Ecto neural progenitor cell (in vitro differentiated cells): ENCODE measurements around the gene MACROD2.

Experiments
- DNase-seq: peaks from one replicate; pipeline ENCODE4 v3.0.0-alpha.2; 2018; ENCODE audit warnings: low spot score

MACROD2 gene

GRCh38 chr20:15862178-15862577 lies 1866.9 kb downstream of the MACROD2 start:
- no peak for DNase-seq

GRCh38 chr20:15863735-15864134 lies 1868.4 kb downstream of the MACROD2 start:
- no peak for DNase-seq

DNA sequence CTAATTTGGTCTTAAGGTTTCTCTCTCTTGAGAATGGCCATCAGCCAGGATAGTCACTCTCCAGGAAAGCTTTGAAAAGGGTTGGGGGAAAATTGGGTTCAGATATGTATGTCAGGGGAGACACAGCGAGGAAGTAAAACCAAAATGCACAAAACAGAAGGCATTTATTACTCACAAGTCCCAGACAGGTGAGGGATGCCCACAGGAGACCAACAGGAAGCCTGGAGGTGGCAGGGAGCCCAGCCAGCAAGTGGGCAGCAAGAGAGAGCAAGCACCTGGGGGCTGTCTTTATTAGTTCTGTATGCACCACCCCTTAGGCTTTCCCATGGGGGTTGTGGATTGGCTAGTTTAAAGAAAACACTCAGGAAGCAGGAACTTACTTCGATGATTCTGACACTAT lies 1870.2 kb downstream of the MACROD2 start:
- DNase-seq = no peak

GRCh38 chr20:15866916-15867730 lies 1871.8 kb downstream of the MACROD2 start:
- DNase-seq = no peak

GRCh38 chr20:15867899-15868298 lies 1872.6 kb downstream of the MACROD2 start:
- no peak for DNase-seq

GRCh38 chr20:15875446-15875845 lies 1880.1 kb downstream of the MACROD2 start:
- no peak for DNase-seq

DNA sequence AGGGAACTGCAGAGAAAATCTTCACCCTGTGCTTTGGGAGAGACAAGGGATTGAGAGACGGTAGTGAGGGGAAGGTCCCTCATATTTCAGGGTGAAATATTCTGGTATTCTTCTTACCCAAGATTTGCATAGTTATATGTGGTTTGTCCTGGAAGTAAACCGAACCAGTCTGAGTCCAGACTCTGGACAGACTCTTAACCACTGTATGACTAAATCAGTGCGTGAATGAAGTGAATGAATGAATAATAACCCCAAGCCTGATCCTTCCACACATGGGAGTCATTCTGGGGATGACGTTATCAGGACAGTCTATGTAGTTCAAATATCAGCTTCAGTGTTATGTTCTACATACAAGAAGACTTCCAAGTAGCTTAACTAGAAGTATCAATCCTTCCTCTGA lies 1887.2 kb downstream of the MACROD2 start:
- DNase-seq = no peak

DNA sequence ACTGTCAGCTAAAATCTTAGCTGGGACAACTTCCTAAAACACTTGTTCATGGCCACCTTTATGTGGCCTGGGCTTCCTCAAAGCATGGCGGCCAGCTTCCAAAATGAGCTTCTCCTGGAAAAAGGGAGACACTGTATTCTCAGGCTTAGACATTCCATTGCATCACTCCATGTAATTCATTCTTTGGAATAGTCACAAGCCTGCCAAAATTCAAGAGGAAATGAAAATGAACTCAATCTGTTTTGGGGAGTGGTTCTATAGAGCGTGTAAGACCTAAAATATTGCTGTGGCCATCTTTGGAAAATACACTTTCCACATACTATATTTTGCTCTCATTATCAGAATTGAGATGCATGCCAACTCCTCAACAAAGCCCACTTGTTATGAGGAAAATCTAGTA lies 1890.9 kb downstream of the MACROD2 start:
- no peak for DNase-seq

- DNase-seq = no peak
Measured at GRCh38 chr20:15887387-15887786, 1892.1 kb downstream of the MACROD2 start.

- no peak for DNase-seq
Measured at GRCh38 chr20:15889061-15889460, 1893.7 kb downstream of the MACROD2 start.

DNA sequence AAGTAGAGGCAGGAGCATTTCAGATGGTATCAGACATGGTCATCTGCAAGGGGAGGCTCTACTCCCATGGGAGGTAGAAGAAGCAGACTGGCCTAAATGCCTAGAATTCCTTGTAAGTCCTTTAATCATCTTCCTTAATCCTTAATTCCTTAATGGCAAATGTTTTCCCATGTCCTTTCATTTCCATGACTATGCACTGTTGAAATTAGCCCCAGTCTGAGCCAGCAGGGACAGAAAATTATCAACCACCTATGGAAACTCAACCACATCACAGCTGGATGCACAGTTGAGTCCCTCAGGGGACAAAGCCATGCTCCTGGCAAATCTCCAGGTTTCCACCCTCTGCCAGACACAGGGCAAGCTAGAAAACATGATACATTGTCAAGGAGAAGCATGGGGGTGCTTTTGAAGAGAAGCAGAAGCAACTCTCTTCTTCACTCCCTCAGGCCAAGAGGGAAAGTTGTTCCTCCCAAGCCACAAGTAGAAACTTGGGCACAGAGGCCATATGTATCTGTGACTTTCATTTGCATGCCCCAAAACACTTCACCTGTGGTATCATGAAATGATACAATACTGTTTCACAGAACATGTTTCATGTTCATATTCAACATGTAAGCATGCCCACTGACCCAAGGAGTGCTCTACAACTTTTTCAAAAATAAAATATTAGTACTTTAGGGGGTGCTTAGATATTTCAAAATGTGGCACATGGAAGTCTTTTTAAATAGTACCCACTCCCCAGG lies 1894.4 kb downstream of the MACROD2 start:
- no peak for DNase-seq

GRCh38 chr20:15890407-15890982 lies 1895.2 kb downstream of the MACROD2 start:
- no peak for DNase-seq

- DNase-seq = no peak
Measured at GRCh38 chr20:15895126-15895525, 1899.8 kb downstream of the MACROD2 start.

DNA sequence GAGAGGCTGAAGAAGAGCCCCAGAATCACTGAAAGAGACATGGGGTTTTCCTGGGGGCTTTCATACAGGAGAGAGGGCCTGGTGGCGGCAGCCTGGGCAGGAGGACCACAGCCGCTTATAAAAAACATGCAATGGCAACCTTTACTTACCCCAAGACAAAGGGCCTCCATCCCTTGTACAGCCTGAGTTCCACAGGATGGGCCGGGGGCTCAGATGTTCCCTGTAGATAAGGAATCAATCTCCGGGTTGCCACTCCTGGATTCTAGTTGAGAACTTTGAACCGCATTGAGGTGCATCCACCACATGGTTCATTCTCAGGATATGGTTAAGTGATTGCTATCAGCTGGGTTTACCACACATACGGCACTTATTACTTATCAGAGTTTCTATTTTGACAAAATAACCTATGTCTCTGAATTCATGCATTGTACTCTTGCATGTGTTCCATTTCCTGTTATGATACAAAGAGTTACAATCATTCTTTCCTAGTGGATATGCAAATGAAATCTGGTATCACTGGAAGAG lies 1900.3 kb downstream of the MACROD2 start:
- DNase-seq = no peak

- DNase-seq = no peak
Measured at GRCh38 chr20:15899967-15900366, 1904.7 kb downstream of the MACROD2 start.

DNA sequence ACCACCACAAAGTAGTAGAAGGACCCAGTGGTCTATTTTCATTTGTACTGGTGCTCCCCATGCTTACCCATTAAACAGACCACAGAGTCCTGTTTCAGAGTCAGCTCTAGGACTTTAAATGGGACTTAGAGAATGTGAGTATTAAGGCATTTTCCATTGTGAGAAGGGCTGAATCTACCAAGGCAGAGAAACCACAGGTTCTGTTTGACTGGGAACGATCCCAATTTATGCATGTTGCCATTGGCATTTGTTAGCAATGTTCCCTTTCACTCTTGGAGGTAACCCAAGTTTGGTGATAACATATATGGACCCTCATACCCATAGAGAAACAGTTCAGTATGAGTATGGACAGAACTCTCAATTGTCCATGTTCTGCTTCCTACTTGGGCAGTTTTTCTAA lies 1905.1 kb downstream of the MACROD2 start:
- DNase-seq = no peak

DNA sequence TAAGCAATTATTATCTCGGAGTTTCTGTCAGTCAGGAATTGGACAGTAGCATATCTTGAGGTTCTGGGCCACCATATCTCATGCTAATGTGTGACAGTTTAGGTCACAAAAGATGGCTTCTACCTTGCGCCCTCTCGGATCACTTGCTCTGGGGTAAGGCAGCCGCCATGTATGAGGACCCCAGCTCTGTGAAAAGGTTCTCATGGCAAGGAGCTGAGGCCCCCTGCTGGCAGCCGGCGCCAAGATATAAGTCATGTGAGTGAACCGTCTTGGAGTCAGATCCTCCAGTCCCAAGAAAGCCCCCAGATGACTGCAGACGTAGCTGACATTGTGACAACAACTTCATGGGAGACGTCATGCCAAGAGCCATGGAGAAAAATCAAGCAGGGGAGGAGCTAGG lies 1907.2 kb downstream of the MACROD2 start:
- DNase-seq = peak; percentile 49

GRCh38 chr20:15905661-15906060 lies 1910.3 kb downstream of the MACROD2 start:
- DNase-seq = no peak

GRCh38 chr20:15909995-15910394 lies 1914.7 kb downstream of the MACROD2 start:
- DNase-seq = no peak

DNA sequence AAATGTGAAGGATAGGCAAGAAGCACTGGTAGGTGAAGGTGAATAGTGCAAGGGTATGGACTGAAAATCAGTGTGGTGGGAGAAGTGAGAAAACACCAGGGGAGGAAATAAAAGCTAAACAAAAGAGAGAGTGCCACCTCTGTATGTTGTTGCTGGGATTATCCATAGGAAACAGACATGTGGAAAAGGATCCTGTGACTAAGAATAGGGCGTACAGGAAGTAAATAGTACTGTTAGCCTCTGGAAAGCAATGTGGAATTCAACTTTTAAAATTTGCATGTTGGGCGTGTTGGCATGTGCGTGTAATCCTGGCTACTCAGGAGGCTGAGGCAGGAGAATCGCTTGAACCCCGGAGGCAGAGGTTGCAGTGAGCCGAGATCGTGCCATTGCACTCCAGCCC lies 1916.3 kb downstream of the MACROD2 start:
- no peak for DNase-seq

DNA sequence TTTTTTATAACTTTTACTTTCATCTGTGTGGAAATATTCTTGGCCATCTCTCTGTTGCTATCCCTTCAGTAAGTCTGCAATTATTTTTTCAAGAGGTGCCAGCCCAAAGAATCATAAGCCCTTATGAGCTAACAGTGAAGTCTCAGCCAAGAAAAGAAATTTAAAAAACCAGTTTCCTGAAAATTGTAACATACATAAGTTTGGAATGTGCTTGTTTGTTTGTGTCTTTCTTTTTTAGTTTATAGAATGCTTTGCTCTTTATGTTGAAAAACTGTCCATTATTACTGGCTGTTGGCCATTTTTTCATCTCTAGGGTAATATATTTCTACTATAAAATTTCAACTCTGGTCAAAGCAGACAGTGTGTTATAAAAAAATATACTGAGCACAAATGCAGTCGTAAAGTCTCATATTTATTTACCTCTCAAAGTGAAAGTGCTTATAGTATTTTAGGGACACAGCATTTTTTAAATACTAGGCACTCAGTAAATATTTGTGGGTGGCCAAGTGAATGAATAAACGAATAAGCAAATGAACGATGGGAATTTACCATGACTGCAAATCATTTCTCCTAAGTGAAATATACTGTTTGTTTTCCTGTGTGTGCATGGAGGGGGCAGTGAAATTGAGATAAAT lies 1918.2 kb downstream of the MACROD2 start:
- DNase-seq = no peak

GRCh38 chr20:15916623-15917022 lies 1921.3 kb downstream of the MACROD2 start:
- no peak for DNase-seq
